K562 (cell line): ENCODE results near the gene PTPRU. TPM values are rescaled to one million over a fixed set of nuclear protein-coding genes. Genes with fewer than 3 reads are reported as not detected.

Source experiments
- ATAC-seq: fragments of 200-7000 bp; cut with Tn5 transposase; 3 replicates; pipeline ENCODE4 v1.9.1; 2020; ENCODE audit warnings: moderate library complexity
- BruUV-seq: library from RNA; stranded (reverse); fragments of 400-500 nt; replicated peaks from 2 replicates; lab custom pipeline; 2021; lab: Mats Ljungman, UMichigan
- CTCF ChIA-PET: fragments of 300-600 bp; formaldehyde crosslinking; extraction: SDS; loops from one replicate; lab custom pipeline; 2021; ENCODE audit warnings: low intra/inter-chr PET ratio; lab: Yijun Ruan, JAX
- POLR2A ChIA-PET: fragments of 300-600, 350-650 bp; sonication (Branson Sonifier 250); formaldehyde crosslinking; extraction: SDS; loops from one replicate; lab custom pipeline; 2021; ENCODE audit warnings: antibody characterized with exemption, inconsistent platforms; lab: Yijun Ruan, JAX
- DNase-seq, 4 experiments: peaks; one replicate each; pipeline versions ENCODE4 v3.0.0 to v3.0.0-alpha.2; 2011 to 2018; ENCODE audit warnings: low spot score in 3 of 4, mixed read lengths in 3 of 4; ENCODE audit errors: extremely low read depth in 1 of 4
- FAIRE-seq: peaks from 2 replicates; lab custom pipeline; 2011; peaks lifted over from hg19 to GRCh38; lab: Jason Lieb, UNC
- H2AFZ ChIP-seq: 2 replicates; pipeline ENCODE4 v1.6.0; 2011; ENCODE audit warnings: low read depth, low read length, control low read depth, inconsistent platforms
- H3K27ac ChIP-seq: fragments of 200-600 bp; 3 replicates; pipeline ENCODE4 v1.8.0; 2011; ENCODE audit warnings: low read depth, mild to moderate bottlenecking, control low read depth, inconsistent platforms, low read length, moderate library complexity, mixed read lengths; ENCODE audit errors: extremely low read depth
- H3K27me3 ChIP-seq, 2 experiments: fragments of 300-600 bp in 1 of 2; 2 replicates in 1 of 2; 3 replicates in 1 of 2; pipeline versions ENCODE4 v1.6.0 to v1.8.0; 2011; ENCODE audit warnings: inconsistent platforms in 2 of 2, low read length in 2 of 2, mild to moderate bottlenecking in 1 of 2, mixed read lengths in 1 of 2, moderate library complexity in 1 of 2; ENCODE audit not compliant: control insufficient read depth in 2 of 2, insufficient read depth in 2 of 2
- H3K36me3 ChIP-seq: fragments of 300-600 bp; 3 replicates; pipeline ENCODE4 v1.8.0; 2011; ENCODE audit warnings: mild to moderate bottlenecking, low read length, inconsistent platforms; ENCODE audit not compliant: control insufficient read depth, insufficient read depth
- H3K4me1 ChIP-seq, 2 experiments: fragments of 200-600 bp in 1 of 2; replicated peaks in 1 of 2; 2 replicates in 1 of 2; 3 replicates in 1 of 2; pipeline versions ENCODE4 v1.5.1 to v1.8.0; 2011; ENCODE audit warnings: inconsistent platforms in 2 of 2, low read length in 2 of 2, mild to moderate bottlenecking in 1 of 2, mixed read lengths in 1 of 2, moderate library complexity in 1 of 2; ENCODE audit not compliant: control insufficient read depth in 2 of 2, insufficient read depth in 2 of 2
- H3K4me2 ChIP-seq: 2 replicates; pipeline ENCODE4 v1.6.1; 2011; ENCODE audit warnings: low read length, control low read depth, inconsistent platforms, mixed read lengths; ENCODE audit not compliant: insufficient read depth
- H3K4me3 ChIP-seq: fragments of 200-600 bp; sonication (generic), shearing (Covaris generic); 2 replicates; pipeline ENCODE4 v1.5.1; 2016; ENCODE audit warnings: control low read depth, inconsistent platforms
- H3K79me2 ChIP-seq: fragments of 200-600 bp; 3 replicates; pipeline ENCODE4 v1.8.0; 2011; ENCODE audit warnings: low read length, inconsistent platforms; ENCODE audit not compliant: control insufficient read depth, insufficient read depth
- H3K9ac ChIP-seq, 2 experiments: 2 replicates each; pipeline versions ENCODE4 v1.6.0 to v1.6.1; 2011; ENCODE audit warnings: low read depth in 2 of 2, low read length in 2 of 2, control low read depth in 1 of 2, inconsistent platforms in 1 of 2, mild to moderate bottlenecking in 1 of 2, mixed read lengths in 1 of 2; ENCODE audit not compliant: insufficient read depth in 1 of 2
- H3K9me1 ChIP-seq: one replicate; pipeline ENCODE4 v1.6.0; 2011; ENCODE audit warnings: inconsistent platforms, mild to moderate bottlenecking, low read length, moderate library complexity; ENCODE audit not compliant: control insufficient read depth, insufficient read depth
- H3K9me3 ChIP-seq: replicated peaks from 2 replicates; pipeline ENCODE4 v1.5.1; 2011; ENCODE audit warnings: low read depth, low read length, inconsistent platforms; ENCODE audit not compliant: control insufficient read depth, insufficient read depth
- H4K20me1 ChIP-seq: replicated peaks from 2 replicates; pipeline ENCODE4 v1.6.1; 2011; ENCODE audit warnings: low read length, inconsistent platforms, mixed read lengths; ENCODE audit not compliant: control insufficient read depth, insufficient read depth
- ARNT ChIP-seq, 2 experiments: fragments of 450-650 bp; IDR thresholded peaks; 2 replicates each; pipeline ENCODE4 v1.6.1; 2016; ENCODE audit warnings: mild to moderate bottlenecking in 1 of 2
- CTBP1 ChIP-seq: fragments of 450-650 bp; IDR thresholded peaks from 2 replicates; pipeline ENCODE4 v1.6.1; 2016; ENCODE audit warnings: borderline replicate concordance
- GABPA ChIP-seq: fragments of 200-800 bp; sonication (Bioruptor generic); conservative IDR thresholded peaks from 2 replicates; pipeline ENCODE4 v1.6.1; 2016; ENCODE audit warnings: low read depth, missing genetic modification characterization, missing compliant biosample characterization
- MEIS2 ChIP-seq: fragments of 450-650 bp; IDR thresholded peaks from 2 replicates; pipeline ENCODE4 v1.6.1; 2014; ENCODE audit warnings: mild to moderate bottlenecking; ENCODE audit not compliant: partially characterized antibody
- MTA2 ChIP-seq: fragments of 450-650 bp; IDR thresholded peaks from 2 replicates; pipeline ENCODE4 v1.6.1; 2016; ENCODE audit warnings: low read depth
- TSC22D4 ChIP-seq: fragments of 450-650 bp; IDR thresholded peaks from 2 replicates; pipeline ENCODE4 v1.6.1; 2016; ENCODE audit warnings: missing genetic modification characterization, missing biosample characterization, control low read depth
- ZNF274 ChIP-seq: IDR thresholded peaks from 2 replicates; pipeline ENCODE4 v1.6.1; 2011; ENCODE audit warnings: low read depth, mild to moderate bottlenecking, low read length, moderate library complexity, borderline replicate concordance
- ZNF830 ChIP-seq: fragments of 250-450 bp; sonication (Bioruptor Pico); IDR thresholded peaks from 2 replicates; pipeline ENCODE4 v1.5.0; 2021; ENCODE audit warnings: mild to moderate bottlenecking
- ZSCAN32 ChIP-seq: fragments of 450-650 bp; formaldehyde crosslinking; IDR thresholded peaks from 2 replicates; pipeline ENCODE4 v1.4.0; 2020; ENCODE audit warnings: mild to moderate bottlenecking, moderate library complexity
- WGBS: fragments of 100-300 bp; shearing (Covaris generic); methylation state at CpG from one replicate; pipeline ENCODE4 v1.1.6; 2016; ENCODE audit warnings: low coverage, mixed read lengths; ENCODE audit not compliant: insufficient coverage; ENCODE audit errors: missing lambda C conversion rate; 5-methylcytosine and 5-hydroxymethylcytosine counted together
- in situ Hi-C: fragments of 300-500 bp; cut with MboI; formaldehyde crosslinking; loops from 4 replicates; pipeline ENCODE4 v1.15.0; 2018; ENCODE audit warnings: inconsistent platforms, mixed read lengths
- intact Hi-C: fragments of 100-400 bp; cut with micrococcal nuclease; formaldehyde crosslinking; loops from 2 replicates; pipeline ENCODE4 v1.14.2; 2022
- polyA plus RNA-seq, 8 experiments: library from polyadenylated mRNA; depleted of rRNA in 4 of 8; stranded (reverse) in 5 of 8; unstranded in 3 of 8; fragments of >200 nt; fragmentation: Nextera tagmentation in 2 of 8; fragmentation: Illumina TruSeq in 1 of 8; extraction: Ambion mirVana in 2 of 8; extraction: Trizol in 1 of 8; gene quantifications; 2 replicates each; pipeline versions ENCODE4 v1.2.1 to v1.2.3, GENCODE V29; 2011 to 2014; ENCODE audit warnings: inconsistent platforms in 1 of 8, missing spikeins in 1 of 8
- total RNA-seq, 7 experiments: library from RNA; depleted of rRNA in 6 of 7; stranded (reverse); fragments of >200 nt in 6 of 7; fragmentation: Illumina TruSeq in 2 of 7; extraction: Trizol in 2 of 7; gene quantifications; 2 replicates each; pipeline versions ENCODE4 v1.2.1 to v1.2.3, GENCODE V29; 2011 to 2021; ENCODE audit warnings: low replicate concordance in 1 of 7
- TF ChIP-seq, protein P1 (sequence below): fragments of 250-450 bp; sonication (Bioruptor Pico); IDR thresholded peaks from 2 replicates; pipeline ENCODE4 v1.8.0; 2022; ENCODE audit warnings: moderate library complexity, mild to moderate bottlenecking, inconsistent platforms

The PTPRU gene
- total and polyA plus RNA-seq, 9 of the 15 experiments (the other 6 are each of a cell fraction or from before 2014, with no cell fraction given), result 0.01 to 2.9 (median 1.0) TPM

- intact Hi-C loops, result no loop called here
Observed at GRCh38 chr1:29322861-29323585, 86.7 kb downstream of the PTPRU start.

More at GRCh38 chr1:29322861-29323585, 86.7 kb downstream of the PTPRU start:
- WGBS, result 1% methylated on average over 12 of the region's 12 CpGs
- no TSS peak for BruUV-seq
- peaks cover 17% of the 10 kb centered on the region for H4K20me1 ChIP-seq
- H3K36me3 ChIP-seq, result no peaks in the 10 kb centered on the region
- no peak overlapping the region for H3K9ac ChIP-seq
- H3K9me1 ChIP-seq, result no peaks in the 10 kb centered on the region
- no peak for DNase-seq
- no peaks in the 10 kb centered on the region for H3K79me2 ChIP-seq
- TF ChIP-seq MEIS2, result no peak
- no peak for TF ChIP-seq ZNF274
- no peak for TF ChIP-seq GABPA (tag)
- TF ChIP-seq CTBP1, result no peak
- no peak for TF ChIP-seq TSC22D4 (tag)
- no peak for TF ChIP-seq ZNF830
- no peak for TF ChIP-seq ARNT (IDR thresholded peaks at IDR 0.05)
- TF ChIP-seq MTA2, result no peak
- no peak for TF ChIP-seq ZSCAN32 (CRISPR knock-in tag)
- TF ChIP-seq, protein P1, sequence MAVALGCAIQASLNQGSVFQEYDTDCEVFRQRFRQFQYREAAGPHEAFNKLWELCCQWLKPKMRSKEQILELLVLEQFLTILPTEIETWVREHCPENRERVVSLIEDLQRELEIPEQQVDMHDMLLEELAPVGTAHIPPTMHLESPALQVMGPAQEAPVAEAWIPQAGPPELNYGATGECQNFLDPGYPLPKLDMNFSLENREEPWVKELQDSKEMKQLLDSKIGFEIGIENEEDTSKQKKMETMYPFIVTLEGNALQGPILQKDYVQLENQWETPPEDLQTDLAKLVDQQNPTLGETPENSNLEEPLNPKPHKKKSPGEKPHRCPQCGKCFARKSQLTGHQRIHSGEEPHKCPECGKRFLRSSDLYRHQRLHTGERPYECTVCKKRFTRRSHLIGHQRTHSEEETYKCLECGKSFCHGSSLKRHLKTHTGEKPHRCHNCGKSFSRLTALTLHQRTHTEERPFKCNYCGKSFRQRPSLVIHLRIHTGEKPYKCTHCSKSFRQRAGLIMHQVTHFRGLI (CRISPR knock-in tag), result no peak
- H3K27me3 ChIP-seq, result peaks cover 1 to 24% of the 10 kb centered on the region in 2 experiments; a peak in 3 of 5 replicates
- ATAC-seq, result no peak
- H2AFZ ChIP-seq, result no peak overlapping the region
- no peaks in the 10 kb centered on the region for H3K9me3 ChIP-seq
- ChIA-PET POLR2A (no interaction called here), CTCF (no interaction called here)
- FAIRE-seq, result no peak
- H3K4me2 ChIP-seq, result no peak overlapping the region
- no peak overlapping the region for H3K27ac ChIP-seq
- no peak overlapping the region for H3K4me3 ChIP-seq
- in situ Hi-C loops, result no loop called here
- H3K4me1 ChIP-seq, result peaks cover 5 to 25% of the 10 kb centered on the region in 2 experiments; a peak in 4 of 5 replicates
